SIG-M5 treated with dmso at 0.1 percent for 504 hours (cell line): ENCODE measurements around the gene IFNA4.
A peak's percentile ranks its signal among the peaks of the same experiment; 100 is the strongest.
"Not testable (repeated sequence)": the region's sequence is repeated elsewhere in the genome, so short reads cannot be mapped to it uniquely, and the experiment has no call there.

Experiments
- DNase-seq: peaks from one replicate; lab custom pipeline; 2025; ENCODE audit not compliant: unreplicated experiment; lab: John Stamatoyannopoulos, UW

The IFNA4 gene

DNA sequence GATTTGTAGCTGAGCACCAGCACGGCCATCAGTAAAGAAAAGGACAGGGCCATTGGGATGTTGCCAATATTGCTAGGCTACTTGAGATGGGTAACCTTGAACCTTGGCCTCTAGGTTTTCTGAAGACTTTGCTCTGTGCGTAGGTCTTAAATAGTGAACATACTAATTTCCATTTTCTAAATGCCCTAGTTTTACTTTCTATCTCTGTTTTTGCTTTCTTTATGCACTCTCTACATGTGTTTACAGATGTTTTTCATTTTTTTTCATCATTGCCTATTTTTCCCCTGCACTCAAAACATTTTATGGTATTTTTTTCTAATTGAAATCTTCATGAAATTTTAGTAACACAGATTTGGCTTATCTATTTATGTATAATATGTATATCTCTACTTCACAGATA is 20.8 kb downstream of the IFNA4 start, which contains the start of gene IFNA21:
Gene IFNA21, minus strand, starts transcription at position 101 of the 400 bp plus-strand sequence. Its CDS starts 48 bp downstream, at position 53.
- DNase-seq: not testable (repeated sequence)

DNA sequence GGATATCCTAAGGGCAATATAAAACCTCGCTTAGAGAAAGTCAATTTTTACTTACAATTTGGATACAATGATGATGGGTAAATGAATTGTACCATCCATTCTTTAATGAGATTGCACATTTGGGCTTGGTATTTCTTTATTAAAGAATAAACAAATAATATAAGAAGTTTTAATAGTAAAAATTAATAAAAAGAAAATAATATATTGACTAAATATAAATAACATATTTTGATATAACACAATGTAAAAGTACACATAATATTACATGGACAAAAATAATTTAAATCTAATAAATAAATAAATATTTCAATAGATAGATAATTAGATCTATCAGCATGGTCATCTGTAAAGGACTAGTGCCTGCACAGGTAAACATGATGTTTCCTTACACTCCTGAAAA is 21.9 kb downstream of the IFNA4 start:
- DNase-seq: no peak

DNA sequence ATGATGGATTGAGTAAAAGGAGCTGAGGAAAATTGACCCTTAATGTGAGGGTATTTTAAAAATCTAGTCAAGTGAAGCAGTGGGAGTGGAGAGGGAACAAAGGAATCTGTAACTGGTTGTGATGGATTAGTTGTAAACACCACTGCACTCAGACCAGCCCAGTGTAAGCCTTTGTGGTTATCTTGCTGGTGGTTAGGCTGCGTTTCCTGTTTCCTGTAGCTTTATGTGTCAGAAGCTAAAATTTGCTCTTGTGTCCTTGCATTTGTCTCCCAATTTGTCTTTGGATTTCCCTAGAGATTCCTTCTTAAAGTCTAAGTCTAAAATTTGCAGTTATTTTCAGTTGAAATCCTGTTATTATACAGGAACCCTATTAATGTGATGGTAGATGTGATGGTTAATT is 27.2 kb downstream of the IFNA4 start:
- peak; percentile 74 for DNase-seq

DNA sequence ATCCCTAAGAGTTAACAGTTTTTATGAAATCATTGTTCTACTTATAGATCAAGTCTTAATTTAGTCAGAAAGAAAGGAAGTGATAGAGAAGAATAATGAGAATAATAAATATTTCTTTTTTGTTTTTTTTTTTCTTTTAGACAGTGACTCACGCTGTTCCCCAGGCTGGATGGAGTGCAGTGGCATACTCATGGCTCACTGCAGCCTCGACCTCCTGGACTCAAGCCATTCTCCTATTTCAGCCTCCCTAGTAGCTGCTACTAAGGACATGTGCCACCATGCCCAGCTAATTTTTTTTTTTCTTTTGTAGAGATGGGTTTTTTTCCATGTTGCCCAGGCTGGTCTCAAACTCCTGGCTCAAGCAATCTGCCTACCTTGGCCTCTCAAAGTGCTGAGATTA is 31.9 kb downstream of the IFNA4 start:
- no peak for DNase-seq

DNA sequence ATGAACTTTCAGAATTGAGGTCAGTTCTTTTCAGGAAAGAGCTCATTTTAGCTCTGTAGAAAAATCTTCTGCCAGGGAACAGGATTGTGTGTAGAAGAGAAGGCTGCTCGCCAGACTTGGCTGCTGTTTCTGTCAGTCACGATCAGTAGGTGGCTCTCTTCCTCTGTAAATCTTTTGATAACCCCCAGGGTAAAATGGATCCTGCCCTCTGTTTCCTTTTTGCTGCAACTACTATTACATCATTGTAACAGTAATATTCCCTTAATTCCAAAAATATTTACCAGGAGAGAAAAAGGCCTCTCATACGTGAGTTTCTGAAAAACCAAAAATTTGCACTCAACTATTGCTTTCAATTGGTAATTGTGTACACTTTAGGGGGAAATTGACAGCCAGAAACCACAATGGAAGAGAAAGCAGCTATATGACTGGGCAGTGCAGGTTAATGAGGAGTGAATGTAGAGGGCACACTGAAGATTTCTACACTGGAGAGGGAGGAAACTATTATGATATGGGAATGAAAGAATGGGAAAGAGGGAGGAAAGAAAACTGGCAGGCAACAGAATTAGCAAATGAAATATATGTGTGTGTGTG is 33.3 kb downstream of the IFNA4 start:
- DNase-seq: peak; percentile 68

DNA sequence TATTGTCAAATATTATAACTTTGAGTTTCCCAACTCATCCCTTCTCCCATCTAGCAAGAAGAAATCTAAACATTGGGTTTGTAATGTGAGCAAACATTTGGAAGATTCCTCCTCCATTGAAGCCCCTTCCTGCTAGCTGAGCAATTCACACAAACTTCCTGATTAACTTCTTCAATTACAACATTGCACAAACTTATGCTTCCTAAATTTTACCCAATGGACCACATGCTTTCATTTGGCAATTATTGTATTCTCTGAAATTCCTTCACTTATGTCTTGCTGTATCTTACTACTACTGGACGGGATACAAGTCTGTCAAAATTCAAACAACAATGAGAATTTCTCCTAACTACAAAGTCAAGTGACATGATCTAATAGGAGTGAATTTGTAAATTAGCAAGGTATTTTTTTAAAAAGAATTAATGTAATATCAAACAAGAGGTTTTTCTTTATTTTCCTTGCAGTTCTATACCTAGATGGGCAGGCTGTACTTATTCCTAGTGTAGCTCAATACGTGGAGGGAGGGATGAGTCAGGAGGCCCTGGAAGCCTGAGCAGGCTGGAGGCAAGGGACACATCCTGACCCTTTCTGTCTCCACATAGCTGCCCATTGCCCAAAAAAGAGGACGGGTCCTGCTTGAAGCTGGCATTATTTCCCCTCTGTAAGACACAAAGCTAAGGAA is 33.9 kb downstream of the IFNA4 start:
- peak; percentile 33 for DNase-seq

DNA sequence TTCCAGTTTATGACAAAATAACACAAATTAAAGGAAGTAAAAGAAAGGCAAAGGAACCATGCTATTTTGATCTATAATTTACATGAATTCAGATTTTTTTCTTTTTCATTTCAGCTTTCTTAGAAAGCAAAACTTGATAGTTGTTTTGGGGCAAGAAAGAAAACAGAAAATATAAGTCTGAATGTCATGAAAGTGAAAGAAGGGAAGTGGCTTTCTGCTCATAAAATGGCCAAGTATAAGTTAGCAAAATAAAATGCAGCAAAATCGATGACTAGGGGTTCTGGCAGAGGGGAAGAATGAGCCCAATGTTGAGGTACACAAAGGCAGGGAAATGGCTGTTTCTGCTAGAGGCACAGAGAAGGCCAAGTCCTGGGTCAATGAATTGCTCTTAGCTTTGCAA is 42.8 kb downstream of the IFNA4 start:
- DNase-seq: peak; percentile 28

DNA sequence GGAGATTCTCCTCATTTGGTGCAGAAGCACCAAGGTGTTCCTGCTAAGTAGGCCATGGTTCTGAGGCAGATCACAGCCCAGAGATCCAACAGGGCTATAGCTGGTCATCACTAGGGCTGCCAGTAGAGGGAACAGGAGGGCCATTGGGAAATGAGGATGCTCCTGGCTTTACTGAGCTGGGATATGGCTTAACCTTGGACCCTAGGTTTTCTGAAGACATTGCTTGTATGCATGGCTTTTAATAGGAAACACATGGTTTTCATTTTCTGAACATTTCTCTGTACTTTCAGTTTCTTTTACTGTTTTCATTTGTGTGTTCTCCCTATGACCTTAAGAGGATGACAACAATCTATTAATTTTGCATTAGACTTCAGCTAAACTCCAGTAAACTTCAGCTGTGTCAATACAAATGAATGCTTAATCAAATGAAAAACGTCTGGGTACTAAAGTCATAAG is 45.9 kb downstream of the IFNA4 start, which contains the start of gene IFNW1:
Gene IFNW1, minus strand, starts transcription at position 406 of the 456 bp plus-strand sequence. Its CDS starts 262 bp downstream, at position 144.
- no peak for DNase-seq

DNA sequence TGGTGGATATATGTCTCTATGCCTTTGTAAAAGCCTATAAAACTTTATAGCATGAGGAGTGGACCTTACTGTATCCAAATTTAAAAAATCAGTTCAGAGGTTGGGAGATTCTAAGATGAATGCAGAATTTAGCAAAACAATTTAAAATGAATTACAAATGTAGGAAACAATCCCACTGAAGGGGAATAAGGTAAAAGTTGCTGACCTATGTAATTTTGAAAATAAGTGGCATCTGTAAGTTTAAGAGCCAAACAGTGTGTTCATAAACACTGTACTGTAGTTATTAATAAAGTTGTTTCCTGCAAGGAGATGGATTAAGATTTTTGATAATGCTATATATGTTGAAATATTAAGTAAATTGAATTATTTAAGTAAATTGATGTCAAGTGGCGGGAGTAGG is 50.4 kb downstream of the IFNA4 start:
- no peak for DNase-seq
